Stimulated activated CD4-positive, alpha-beta T cell treated with anti-CD3 and anti-CD28 coated beads, Interleukin-2, amount 100 ng/mL, for 4 hours (primary cell): ENCODE measurements around the gene ZFAND3.

Source experiments
- DNase-seq: peaks from one replicate; pipeline ENCODE4 v3.0.0-alpha.2; 2020; ENCODE audit warnings: low read depth

The ZFAND3 gene

DNA sequence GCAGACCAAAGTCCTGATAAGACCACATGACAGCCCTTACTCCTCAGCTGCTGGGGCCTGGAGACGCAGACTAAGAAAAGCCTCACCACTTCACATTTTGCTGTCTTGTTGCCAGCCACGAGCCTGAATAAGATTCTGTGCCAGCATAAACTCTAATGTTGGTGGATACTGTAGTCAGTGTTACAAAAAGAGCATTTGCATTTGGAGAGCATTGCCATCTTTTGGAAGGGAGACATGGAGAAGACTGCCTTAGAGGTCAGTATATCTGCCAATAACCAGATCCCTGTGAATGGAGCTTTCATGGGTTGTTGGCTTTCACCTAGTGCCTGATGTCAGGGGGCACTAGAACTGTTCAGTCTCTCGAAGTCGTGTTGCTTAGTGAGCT lies 315.2 kb downstream of the ZFAND3 start:
- no peak for DNase-seq

DNA sequence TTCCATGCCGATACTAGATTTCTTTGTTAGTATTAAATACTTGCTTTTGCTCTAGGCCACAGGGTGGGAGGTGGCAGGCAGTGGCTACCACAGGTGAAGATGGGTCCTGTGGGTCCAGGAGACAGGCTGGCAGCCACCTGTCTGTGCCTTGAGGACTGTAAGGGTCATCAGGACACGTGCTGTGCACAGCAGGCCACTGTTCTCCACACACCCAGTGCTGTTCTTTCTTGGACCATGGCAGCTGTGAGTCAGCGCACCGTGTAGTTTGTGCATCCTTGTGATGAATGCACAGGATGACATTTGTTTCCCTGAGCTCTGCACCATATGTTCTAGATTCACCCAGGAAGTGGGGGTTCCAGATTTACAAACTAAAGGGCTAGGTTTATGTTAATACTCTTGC lies 317.0 kb downstream of the ZFAND3 start:
- no peak for DNase-seq

DNA sequence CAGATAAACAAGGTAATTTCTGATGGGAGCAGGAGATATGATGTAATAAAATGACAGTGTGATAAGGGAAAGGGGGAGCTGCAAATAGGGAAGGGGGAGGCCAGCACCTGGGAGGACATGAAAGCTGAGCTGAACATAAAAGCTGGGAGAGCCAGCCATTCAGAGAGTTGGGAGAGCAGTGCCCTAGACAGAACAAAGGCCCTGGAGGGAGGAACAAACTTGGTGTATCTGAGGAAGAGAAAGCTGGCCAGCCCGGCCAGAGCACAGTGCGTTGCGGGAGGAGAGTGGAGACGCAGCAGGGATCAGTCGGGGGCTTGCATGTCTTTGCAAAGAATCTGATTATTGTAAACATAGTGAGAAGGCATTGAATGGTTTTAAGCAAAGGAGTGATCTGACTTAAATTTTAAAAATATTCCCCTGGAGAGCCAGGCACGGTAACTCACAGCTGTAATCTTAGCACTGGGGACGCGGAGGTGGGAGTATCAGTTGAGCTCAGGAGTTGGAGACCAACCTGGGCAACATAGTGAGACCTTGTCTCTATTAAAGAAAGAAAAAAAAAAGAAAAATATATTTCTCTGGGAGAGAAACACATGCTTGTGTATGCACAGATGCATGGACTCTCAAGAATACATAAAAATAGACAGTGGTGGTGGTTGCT lies 318.2 kb downstream of the ZFAND3 start:
- DNase-seq, result no peak

DNA sequence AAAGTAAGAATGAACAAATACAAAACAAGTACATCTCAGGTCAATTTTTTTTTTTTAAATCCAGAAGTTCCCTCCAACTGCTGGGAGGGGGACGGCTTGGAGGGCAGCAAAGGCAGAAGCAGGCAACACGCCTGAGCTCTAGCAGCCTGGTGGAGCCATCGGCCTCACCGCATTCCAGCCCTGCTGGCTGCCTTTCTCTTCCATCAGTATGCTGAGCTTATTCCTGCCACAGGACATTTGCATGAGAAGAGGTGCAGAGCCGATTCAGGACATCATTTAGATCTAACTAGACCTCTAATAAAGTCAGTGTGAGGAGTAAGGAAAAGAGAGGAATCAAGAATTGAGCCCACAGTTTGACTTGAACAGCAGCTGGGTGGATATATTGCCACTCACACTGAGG lies 318.8 kb downstream of the ZFAND3 start:
- DNase-seq, result no peak

DNA sequence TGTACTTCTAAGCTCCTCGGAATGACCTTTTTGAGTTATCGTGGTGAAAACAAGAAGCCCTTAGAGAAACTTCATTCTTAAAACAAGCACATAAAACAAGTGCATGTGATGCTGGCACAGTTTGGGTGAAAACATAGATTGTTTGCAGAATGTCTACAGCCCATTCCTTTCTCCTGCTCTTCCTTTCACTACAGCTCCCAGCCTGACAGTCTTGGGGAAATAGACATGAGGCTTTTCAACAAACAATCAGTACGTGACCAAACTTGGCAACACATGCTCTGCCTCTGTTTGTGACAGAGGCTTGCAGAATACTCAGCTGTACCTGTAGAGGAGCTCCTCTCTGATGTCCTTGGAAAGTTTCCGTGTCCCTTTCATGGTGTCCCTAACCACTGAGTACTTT lies 321.6 kb downstream of the ZFAND3 start:
- no peak for DNase-seq

DNA sequence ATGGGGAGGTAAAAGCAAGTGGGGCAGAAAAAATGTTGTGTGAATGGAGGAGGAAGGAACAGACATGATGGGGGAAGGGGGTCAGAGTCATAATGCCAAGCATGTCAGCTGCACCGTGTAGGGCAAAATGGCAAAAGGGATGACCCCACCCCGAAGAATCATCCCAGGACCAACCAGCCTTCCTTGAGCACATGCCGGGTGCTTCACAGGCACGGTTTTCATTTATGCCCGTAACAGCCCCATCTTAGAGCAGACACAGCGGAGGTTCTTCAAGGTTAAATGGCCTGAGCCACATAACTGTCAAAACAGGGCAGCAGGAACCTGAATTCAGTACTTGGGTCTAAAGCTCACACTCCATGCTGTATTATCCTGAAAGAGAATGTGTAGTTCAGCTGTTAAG lies 322.2 kb downstream of the ZFAND3 start:
- no peak for DNase-seq

DNA sequence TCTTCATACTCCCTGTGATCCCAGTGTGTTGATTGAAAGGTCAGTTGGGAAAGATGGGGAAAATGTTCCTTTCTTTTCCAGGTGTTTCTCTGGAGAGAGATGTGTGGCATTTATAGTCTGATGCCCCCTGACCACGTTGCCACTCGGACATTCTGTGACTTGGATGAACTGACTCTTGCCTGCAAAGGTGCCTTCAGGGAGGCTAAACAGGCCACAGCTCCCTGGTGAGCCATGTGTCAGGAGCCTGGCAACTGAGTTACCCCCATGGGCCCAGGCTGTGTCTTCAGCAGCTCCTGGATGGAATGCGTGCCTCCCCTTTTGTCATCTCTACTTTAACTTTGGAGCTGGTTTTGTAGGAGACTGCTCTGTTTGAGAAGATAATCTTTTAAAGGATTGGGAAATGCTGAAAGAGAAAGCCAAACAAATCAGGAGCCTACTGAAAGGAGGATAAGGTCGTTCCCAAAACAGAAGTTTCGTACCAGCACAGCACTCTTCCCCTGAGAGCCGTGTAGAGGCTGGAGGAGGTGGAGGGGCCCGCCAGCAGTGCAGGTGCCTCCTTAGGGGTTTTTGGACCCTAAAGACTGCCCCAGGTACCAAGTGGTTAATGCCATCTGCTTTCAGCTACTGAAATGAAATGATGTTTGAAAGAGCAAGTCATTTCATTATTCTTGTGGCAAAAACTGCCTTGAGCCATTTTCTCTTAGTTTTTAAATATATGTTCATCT lies 322.8 kb downstream of the ZFAND3 start:
- DNase-seq, result no peak

DNA sequence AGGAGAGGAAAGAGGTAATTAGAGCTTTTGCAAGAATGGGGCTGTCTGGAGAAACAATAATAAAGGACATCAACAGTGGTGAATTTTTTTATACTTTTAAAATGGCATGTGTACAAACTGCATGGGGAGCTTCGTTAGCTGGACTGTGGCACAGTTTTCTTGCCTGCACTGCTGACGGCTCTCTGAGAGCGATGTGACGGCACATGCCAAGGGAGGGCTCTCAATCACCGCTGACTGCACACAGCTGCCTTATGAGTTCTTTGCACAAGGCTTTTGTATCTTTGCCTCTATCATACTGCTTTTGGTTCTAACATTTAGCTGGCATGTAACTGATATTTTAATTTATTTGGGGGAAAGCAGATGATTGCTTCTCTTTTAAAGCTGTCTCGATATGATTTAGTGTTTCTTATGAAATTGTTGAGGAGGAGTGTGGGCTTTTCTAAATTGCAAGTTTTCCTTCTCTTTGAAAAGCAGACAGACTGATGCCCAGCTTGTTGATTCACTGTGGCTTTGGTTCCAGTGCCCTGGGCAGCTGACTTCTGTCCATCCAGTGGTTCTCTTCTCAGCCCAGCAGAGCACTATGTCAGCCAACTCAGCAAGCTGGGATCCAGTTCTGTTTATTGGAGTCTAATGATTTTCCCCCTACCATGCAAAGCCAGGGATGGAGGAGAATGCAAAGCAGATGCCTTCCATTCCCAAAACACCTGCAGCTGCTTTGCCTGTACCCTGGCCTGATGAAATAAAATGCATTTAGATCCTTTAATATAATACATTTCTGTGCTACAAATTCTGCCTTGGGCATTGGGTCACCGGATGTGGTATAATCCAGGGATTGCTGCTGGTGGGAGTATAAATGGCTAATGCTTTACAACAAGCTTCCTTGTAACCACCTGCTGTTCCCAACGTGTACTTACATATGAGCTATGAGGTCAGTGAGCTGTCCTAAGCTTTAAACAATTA lies 323.9 kb downstream of the ZFAND3 start:
- DNase-seq, result no peak

DNA sequence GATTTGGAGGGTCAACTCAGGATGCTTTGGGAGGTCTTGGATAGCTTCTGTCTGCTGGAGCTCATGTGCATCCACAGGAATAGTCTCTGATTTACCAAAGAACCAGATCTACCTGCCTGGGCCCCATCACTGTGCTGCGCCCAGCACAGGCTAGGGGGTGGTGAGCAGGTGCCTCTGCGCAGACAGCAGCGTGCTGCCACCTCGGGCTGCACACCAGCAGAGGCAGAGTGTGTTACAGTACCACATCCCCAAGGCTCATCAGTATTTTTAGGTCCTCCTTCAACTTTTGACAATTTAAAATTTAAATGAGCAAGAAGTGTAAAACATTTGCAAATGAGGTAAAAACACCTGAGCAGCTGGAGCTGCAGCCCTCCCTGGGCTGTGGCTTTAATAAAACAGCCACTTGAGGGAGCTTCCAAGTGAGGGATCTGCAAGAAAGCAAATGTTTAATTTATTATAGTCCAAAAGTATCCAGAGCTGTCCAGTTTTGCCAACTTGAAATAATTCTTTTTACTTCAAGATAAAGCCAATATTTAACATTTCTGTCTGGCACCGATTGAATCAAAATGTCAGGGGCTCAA lies 324.9 kb downstream of the ZFAND3 start:
- DNase-seq, result no peak

DNA sequence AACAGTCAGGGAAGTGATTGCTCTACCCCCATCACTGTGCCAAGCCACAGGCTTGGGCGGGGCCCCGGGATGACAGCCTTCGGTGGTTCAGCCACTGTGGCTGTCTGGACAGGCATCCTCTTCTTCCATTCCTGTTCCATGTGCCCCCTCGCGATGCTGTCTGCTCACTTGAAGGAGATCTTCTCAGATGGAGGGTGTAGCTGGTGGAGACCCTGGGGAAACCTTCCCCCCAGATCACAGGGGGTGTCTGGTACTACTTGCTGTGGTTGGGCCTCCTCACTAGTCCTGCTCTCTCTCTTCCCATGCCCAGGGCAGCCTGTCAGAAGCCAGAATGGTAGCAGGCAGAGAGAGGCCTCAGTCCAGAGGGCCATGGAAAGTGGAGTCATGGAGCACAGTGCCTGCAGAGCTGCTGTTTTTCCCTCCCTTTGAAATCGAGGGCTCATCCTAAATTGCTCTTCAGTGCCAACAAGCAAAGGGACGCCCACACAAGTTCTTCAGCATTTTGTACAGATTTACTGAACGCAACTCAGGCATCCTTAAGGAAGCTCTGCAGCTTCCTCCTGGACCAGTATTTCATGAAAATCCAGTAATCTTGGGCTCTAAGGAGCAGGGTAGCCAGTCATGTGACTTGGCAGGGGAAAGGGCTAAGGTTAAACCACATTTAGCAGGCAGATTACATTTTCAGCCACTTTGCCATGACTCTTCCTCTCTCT lies 326.6 kb downstream of the ZFAND3 start:
- no peak for DNase-seq

DNA sequence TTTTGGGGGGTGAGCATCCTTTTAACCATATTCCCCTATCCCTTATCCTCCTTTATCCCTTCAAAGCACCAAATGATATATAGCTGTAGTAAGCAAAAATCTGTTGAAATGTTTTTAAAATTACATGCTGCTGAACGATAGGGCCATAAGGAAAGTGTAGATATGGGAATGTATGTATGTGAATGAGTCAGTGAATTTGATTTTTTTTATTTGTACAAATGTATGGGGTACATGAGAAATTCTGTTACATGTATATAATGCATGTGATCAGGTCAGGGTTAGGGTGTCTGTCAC lies 327.2 kb downstream of the ZFAND3 start:
- no peak for DNase-seq

DNA sequence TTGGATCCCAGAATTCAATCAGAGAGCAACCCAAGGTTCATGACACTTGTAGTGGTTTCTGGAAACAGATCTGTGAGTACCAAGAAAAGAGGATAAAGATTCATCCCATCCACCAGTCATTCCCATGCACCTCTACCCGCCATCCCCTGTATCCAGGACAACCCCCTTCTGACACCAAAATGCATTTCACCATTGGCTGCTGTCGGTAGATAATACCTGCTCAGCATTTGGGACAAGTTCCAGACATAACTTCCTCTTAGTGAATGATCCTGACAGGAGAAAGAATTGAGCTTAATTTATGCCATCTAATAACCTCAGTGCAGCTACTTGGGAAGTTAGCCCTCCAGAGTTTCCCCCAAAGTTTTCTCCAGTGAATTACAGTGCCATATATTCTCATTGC lies 329.1 kb downstream of the ZFAND3 start:
- DNase-seq, result no peak

DNA sequence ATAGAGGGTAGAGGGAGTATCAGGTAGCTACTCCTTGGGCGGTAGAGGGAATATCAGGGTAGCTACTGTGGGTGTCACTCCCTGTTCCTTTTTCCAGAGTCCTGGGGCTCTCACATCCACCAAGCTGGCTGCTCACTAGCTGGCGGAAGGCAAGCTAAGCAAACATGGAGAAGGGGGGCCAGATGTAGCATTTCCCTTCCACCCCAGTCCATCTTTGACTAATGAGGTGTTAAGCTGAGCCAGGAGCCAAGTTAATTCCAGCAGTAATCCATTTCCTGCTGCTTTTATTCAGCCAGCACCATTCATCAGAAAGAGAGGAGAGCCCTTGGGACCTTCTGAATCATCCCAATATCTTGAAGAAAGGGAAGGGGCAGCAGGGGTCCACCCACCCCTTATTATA lies 330.0 kb downstream of the ZFAND3 start:
- DNase-seq, result no peak

DNA sequence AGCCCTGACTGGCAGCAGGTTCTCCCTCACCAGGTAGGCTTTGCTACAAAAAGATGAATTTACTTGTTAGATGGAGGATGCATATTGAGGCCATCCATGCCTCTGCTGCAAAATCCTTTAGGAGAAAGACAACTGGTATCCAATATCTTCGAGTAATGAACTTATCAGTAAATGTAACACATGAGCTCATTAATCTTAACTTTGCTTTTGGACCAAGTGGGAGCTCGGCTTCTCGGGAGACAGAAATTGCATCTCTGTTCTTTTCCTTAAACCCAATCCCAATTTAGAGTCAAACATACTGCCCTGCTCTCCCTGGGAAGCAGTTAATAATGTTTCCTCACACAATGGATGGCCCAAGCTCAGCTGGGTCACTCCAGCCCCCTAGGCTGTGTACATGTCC lies 330.5 kb downstream of the ZFAND3 start:
- no peak for DNase-seq

DNA sequence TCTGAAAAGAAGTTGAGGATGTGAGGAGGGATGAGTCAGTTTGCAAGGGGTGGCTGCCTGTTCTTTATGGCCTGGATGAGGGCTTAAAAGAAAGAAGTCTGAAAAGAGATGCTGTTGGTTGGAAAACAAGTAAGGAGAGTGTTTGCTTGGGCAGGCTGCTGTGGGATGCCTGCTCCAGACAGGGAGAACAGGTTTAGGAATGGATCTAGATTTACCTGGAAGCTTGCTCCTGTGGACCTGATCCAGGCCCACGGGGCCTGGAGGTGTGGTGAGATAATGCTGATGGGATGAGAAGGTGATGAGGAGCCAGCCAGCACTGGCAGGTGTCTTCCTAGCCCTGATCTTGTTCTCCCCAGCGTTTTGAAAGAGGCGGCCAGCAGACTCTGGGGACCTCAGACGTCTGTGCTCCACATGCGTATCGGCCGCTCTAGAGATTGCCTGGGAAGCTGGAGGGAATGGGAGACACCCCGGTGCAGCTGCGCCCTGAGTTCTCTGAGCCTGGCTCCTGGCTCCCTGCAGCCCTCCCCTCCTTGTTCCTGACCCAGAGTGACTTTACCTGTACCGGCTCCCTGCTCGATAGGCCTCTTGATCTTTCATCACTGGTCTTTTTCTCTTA lies 331.3 kb downstream of the ZFAND3 start:
- DNase-seq, result no peak

DNA sequence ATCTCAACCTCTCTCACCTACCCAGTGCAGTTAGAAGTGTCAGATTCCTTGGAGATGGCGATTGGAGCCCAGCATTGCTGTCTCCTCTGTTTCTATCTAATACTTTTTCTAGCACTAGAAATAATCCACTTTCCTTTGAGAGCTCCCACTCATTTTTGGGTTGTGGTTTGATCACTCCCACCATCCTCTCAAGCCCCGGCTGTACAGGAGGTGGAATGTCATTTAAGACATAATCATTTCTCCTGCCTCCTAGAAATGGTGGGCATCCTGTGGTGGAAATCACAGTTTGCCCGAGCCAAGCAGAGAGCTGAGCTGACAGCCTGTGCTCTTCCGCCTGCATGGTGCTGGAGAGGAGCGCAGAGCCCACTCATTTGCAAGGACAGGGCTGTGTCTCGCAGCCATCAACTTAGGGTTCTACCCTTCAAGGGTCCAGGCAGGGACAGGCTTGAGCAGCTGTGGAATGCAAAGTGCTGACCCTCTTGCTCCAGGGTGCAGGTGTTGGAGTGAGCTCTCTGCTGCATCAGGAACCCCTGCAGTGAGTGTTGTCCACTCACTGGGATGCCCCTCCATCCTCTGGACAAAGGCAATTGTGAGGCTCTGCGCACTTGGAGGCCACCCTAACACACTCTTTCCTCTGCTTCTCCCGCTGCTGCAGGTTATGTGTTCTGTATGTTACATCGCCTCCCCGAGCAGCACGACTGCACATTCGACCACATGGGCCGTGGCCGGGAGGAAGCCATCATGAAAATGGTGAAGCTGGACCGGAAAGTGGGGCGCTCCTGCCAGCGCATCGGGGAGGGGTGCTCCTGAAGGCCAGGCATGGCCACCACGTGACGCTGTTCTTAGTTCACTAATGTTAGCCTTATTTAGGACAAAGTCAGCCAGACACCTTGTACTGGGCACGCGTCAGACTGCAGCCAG lies 332.3 kb downstream of the ZFAND3 start:
- DNase-seq, result no peak

DNA sequence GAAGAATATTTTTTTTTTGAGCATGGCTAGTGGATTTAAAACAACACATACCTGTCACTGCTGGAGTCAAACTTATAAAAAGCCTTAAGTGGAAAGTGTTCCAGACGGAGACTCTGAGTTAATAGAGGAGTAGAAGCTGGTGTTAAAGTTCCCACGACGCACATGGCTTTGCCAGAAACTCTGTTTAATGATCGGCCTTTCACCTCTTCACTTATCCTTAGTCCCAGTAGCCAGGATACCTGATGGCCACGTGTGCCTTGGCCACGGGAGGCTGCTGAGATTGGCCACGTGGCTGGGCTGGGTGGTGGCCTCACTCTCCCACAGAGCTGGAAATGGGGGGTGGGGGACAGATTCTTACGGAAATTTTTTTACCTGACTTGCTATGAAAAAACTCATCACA lies 333.1 kb downstream of the ZFAND3 start:
- DNase-seq, result no peak

DNA sequence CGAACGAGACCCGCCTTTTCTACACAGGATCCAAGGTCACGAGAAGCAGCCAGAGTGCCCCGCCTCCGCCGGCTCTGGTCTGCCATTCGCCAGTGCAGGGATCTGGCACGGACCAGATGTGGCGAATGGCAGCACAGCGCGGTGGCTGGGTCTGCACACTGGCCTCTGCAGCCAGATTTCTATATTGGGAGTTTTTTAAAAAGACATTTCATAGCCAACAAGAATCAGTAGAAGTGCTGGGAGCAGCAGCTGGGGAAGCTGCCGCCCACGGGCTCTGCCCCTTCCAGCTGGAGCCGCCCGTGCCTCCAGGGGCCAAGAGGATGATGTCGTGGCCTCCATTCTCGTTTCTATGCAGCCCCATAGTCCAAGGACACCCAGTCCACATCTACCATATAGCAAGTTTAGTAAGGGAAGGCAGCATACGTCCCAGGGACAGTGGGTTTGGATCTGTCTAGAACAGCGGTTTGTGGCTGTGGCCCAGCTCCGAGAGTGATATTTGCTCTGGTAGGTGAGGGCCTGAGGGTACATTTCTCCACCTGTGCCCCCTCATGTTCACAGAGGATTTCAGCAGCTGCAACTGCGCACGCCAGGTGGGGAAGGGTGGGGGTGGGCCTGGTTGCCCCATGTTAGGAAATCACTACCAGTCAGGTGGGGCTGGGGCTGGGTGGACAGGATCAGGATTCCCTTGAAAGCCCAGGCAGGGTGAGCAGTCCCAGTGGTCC lies 333.7 kb downstream of the ZFAND3 start:
- no peak for DNase-seq

DNA sequence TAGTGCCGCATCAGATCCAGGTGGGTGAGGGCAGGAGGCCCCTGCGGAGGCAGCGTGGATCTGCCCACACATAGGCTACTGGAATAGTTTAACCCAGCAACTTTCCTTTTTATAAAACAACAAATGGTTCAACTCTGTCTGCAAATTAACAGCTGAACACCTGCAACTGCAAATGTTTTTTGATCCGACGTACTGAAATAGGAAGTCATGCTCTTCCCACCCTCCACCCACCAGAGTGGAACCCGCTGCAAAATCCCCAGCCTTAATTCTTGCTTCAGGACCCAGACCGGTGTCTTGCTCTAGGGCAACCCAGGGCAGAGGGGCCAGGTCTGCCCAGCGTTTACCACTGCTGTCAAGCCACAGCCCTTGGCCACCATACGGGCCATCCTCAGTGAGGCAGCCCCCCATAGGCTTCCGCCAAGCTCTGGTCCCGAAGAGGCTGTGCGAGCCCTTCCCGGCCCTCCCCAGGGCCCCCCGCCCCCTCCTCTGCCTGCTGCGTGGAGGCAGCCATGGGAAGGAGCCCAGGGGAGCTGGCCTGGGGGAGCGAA lies 334.3 kb downstream of the ZFAND3 start:
- DNase-seq, result no peak

DNA sequence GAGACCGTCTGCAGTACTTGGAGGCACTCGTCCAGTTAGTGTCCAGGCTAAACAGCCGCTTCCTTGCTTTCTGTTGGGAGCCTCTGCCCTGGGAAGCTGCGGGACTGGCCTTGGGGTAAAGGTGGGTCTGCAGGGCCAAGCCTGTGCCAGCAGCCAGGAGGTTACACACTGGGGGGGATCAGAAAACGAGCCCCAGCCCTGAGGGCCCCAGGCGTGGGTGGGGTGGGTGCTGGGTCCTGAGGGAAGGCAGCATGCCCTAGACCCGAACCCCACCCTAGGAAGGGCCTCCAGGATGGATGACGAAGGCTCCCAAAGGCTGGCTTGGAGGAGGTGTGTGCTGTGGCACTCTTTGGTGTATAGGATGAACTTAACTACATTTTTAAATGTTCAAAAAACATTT lies 335.2 kb downstream of the ZFAND3 start:
- no peak for DNase-seq
